H1 (cell line): ENCODE results near the gene VPS11. TPM values are rescaled to one million over a fixed set of nuclear protein-coding genes. Genes with fewer than 3 reads are reported as not detected.

Source experiments
- ASH2L ChIP-seq: fragments of 200-600, 300-600 bp; sonication (generic); IDR thresholded peaks from one replicate; pipeline ENCODE4 v1.7.1; 2017; ENCODE audit warnings: low read length
- ATF2 ChIP-seq: IDR thresholded peaks from 2 replicates; pipeline ENCODE4 v1.6.1; 2012; ENCODE audit warnings: low read length, inconsistent platforms
- ATF3 ChIP-seq: IDR thresholded peaks from 2 replicates; pipeline ENCODE4 v1.6.1; 2011; ENCODE audit warnings: low read depth, mild to moderate bottlenecking, low read length; ENCODE audit not compliant: insufficient read depth
- CHD2 ChIP-seq: IDR thresholded peaks from 2 replicates; pipeline ENCODE4 v1.6.1; 2012; ENCODE audit warnings: low read length, improper control_type of control experiment
- CREB1 ChIP-seq: IDR thresholded peaks from 2 replicates; pipeline ENCODE4 v1.6.1; 2012; ENCODE audit warnings: inconsistent platforms
- FOSL1 ChIP-seq: IDR thresholded peaks from 2 replicates; pipeline ENCODE4 v1.6.1; 2011; ENCODE audit warnings: mild to moderate bottlenecking, low read depth, low read length, moderate library complexity; ENCODE audit not compliant: insufficient read depth
- KDM4A ChIP-seq: IDR thresholded peaks from one replicate; pipeline ENCODE4 v1.7.1; 2012; ENCODE audit warnings: low read depth, mild to moderate bottlenecking, moderate library complexity, low read length, inconsistent platforms; ENCODE audit not compliant: severe bottlenecking
- MAFK ChIP-seq: IDR thresholded peaks from 2 replicates; pipeline ENCODE4 v1.6.1; 2012; ENCODE audit warnings: low read depth, mild to moderate bottlenecking, improper control_type of control experiment, low read length
- NANOG ChIP-seq: IDR thresholded peaks from 2 replicates; pipeline ENCODE4 v1.6.1; 2011; ENCODE audit warnings: low read length, low read depth, mild to moderate bottlenecking, inconsistent platforms; ENCODE audit not compliant: insufficient read depth, poor library complexity, severe bottlenecking
- NRF1 ChIP-seq: IDR thresholded peaks from 2 replicates; pipeline ENCODE4 v1.6.1; 2011; ENCODE audit warnings: mild to moderate bottlenecking, low read depth, low read length, improper control_type of control experiment
- PHF8 ChIP-seq: fragments of 200-600 bp; sonication (generic); conservative IDR thresholded peaks from 2 replicates; pipeline ENCODE4 v1.7.1; 2012; ENCODE audit warnings: low read depth, mild to moderate bottlenecking, inconsistent platforms, low read length, moderate library complexity
- POU5F1 ChIP-seq: IDR thresholded peaks from 2 replicates; pipeline ENCODE4 v1.6.1; 2011; ENCODE audit warnings: low read depth, mild to moderate bottlenecking, low read length, moderate library complexity
- SIX5 ChIP-seq: IDR thresholded peaks from 2 replicates; pipeline ENCODE4 v1.6.1; 2011; ENCODE audit warnings: mild to moderate bottlenecking, low read depth, low read length
- SUZ12 ChIP-seq: fragments of 200-600 bp; sonication (generic); IDR thresholded peaks from 2 replicates; pipeline ENCODE4 v1.6.1; 2012; ENCODE audit warnings: mild to moderate bottlenecking, inconsistent platforms, low read length, moderate library complexity, mixed read lengths
- YY1 ChIP-seq: IDR thresholded peaks from 2 replicates; pipeline ENCODE4 v1.6.1; 2011; ENCODE audit warnings: low read depth, mild to moderate bottlenecking, low read length
- polyA plus RNA-seq, 7 experiments: library from polyadenylated mRNA; depleted of rRNA in 3 of 7; stranded (reverse) in 5 of 7; unstranded in 2 of 7; fragments of >200 nt in 5 of 7; fragments of 200-250 nt in 2 of 7; gene quantifications; 1 replicate in 5 of 7; 2 replicates in 1 of 7; 4 replicates in 1 of 7; pipeline versions ENCODE4 v1.2.1 to v1.2.3, GENCODE V29; 2011 to 2013; ENCODE audit warnings: missing spikeins in 2 of 7, mixed read lengths in 2 of 7
- total RNA-seq: library from RNA; stranded (reverse); fragmentation: NEBNext Ultra II Directional; extraction: Animal tissue kit (Norgen Biotek cat#: 25700); gene quantifications from 2 replicates; pipeline ENCODE4 v1.2.1, GENCODE V29; 2021
- TF ChIP-seq, protein P1 (sequence below): IDR thresholded peaks from 2 replicates; pipeline ENCODE4 v1.6.1; 2012; ENCODE audit warnings: inconsistent platforms

Gene VPS11
- total and polyA plus RNA-seq, 2 of the 8 experiments (the other 6 are each of a cell fraction or from before 2014, with no cell fraction given) = 13.1 to 15.5 TPM

- TF ChIP-seq SUZ12 (no peak), ATF2 (no peak), NRF1 (peak; percentile 98), ATF3 (peak; percentile 87), MAFK (no peak), YY1 (no peak), FOSL1 (no peak), PHF8 (peak; percentile 78), KDM4A (peak; percentile 63), CREB1 (peak; percentile 6; the same call in 1 of the 2 replicates), ASH2L (no peak), POU5F1 (no peak), NANOG (no peak), SIX5 (no peak), CHD2 (peak; percentile 83)
- TF ChIP-seq, protein P1, sequence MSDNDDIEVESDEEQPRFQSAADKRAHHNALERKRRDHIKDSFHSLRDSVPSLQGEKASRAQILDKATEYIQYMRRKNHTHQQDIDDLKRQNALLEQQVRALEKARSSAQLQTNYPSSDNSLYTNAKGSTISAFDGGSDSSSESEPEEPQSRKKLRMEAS = peak; percentile 94
Observed at GRCh38 chr11:119121008-119121810, 53.6 kb downstream of the VPS11 start, which contains the start of gene HINFP (continued).
